CD4-positive, CD25-positive, alpha-beta regulatory T cell (primary cell): ENCODE data around the gene ALK. TPM values are rescaled to one million over a fixed set of nuclear protein-coding genes. Genes with fewer than 3 reads are reported as not detected.

ENCODE experiments used
- ATAC-seq, 2 donors: fragments of 150-1000 bp; cut with Tn5 transposase; one replicate each; pipeline ENCODE4 v1.10.0; 2021; ENCODE audit warnings: low read depth in 2 of 2, moderate number of reproducible peaks in 2 of 2, moderate library complexity in 1 of 2
- DNase-seq, 3 donors: peaks; one replicate each; pipeline versions ENCODE4 v3.0.0 to v3.0.0-alpha.2; 2012 to 2022; ENCODE audit warnings: mixed read lengths in 1 of 3
- H3K27ac ChIP-seq: one replicate; pipeline ENCODE4 v1.7.0; 2013; ENCODE audit warnings: mild to moderate bottlenecking, low read length; ENCODE audit not compliant: insufficient read depth, poor library complexity, severe bottlenecking
- H3K27me3 ChIP-seq: one replicate; pipeline ENCODE4 v1.7.0; 2013; ENCODE audit warnings: low read length; ENCODE audit not compliant: control insufficient read depth, insufficient read depth
- H3K36me3 ChIP-seq: one replicate; pipeline ENCODE4 v1.7.0; 2013; ENCODE audit warnings: mild to moderate bottlenecking, low read length, moderate library complexity; ENCODE audit not compliant: control insufficient read depth, insufficient read depth
- H3K4me1 ChIP-seq: 2 replicates; pipeline ENCODE4 v1.7.0; 2013; ENCODE audit warnings: mild to moderate bottlenecking, low read length; ENCODE audit not compliant: insufficient read depth, control insufficient read depth, poor library complexity, severe bottlenecking
- H3K4me3 ChIP-seq: one replicate; pipeline ENCODE4 v1.7.0; 2013; ENCODE audit warnings: low read depth, mild to moderate bottlenecking, low read length, moderate library complexity
- H3K9me3 ChIP-seq, 2 experiments: 1 replicate in 1 of 2; 2 replicates in 1 of 2; pipeline ENCODE4 v1.7.0; 2013; ENCODE audit warnings: low read length in 2 of 2, mild to moderate bottlenecking in 1 of 2, moderate library complexity in 1 of 2; ENCODE audit not compliant: control insufficient read depth in 2 of 2
- H3K27ac Mint-ChIP-seq, 3 donors: one replicate each; pipeline ENCODE4 v1.8.0; 2020 to 2022; ENCODE audit warnings: mild to moderate bottlenecking in 3 of 3, mixed read lengths in 3 of 3, moderate library complexity in 2 of 3
- H3K27me3 Mint-ChIP-seq: one replicate; pipeline ENCODE4 v1.8.0; 2022; ENCODE audit warnings: mild to moderate bottlenecking, mixed read lengths
- H3K36me3 Mint-ChIP-seq: one replicate; pipeline ENCODE4 v1.8.0; 2020; ENCODE audit warnings: mixed read lengths
- H3K4me1 Mint-ChIP-seq, 4 donors: one replicate each; pipeline ENCODE4 v1.8.0; 2020 to 2022; ENCODE audit warnings: mixed read lengths in 4 of 4, mild to moderate bottlenecking in 1 of 4
- H3K4me3 Mint-ChIP-seq, 4 donors: one replicate each; pipeline ENCODE4 v1.8.0; 2020 to 2022; ENCODE audit warnings: mild to moderate bottlenecking in 4 of 4, mixed read lengths in 4 of 4, moderate library complexity in 3 of 4
- H3K9me3 Mint-ChIP-seq, 7 donors: one replicate each; pipeline ENCODE4 v1.8.0; 2020 to 2022; ENCODE audit warnings: mixed read lengths in 7 of 7, mild to moderate bottlenecking in 3 of 7, moderate library complexity in 2 of 7
- polyA plus RNA-seq, 4 donors: library from polyadenylated mRNA; unstranded; fragments of 300-500 nt; fragmentation: Illumina TruSeq; gene quantifications; one replicate each; pipeline ENCODE4 v1.2.3, GENCODE V29; 2021
- total RNA-seq: library from RNA; stranded (reverse); gene quantifications from one replicate; pipeline ENCODE4 v1.2.3, GENCODE V29; 2022

The ALK gene
- total and polyA plus RNA-seq, 5 donors from 2014 or later = not detected

DNA sequence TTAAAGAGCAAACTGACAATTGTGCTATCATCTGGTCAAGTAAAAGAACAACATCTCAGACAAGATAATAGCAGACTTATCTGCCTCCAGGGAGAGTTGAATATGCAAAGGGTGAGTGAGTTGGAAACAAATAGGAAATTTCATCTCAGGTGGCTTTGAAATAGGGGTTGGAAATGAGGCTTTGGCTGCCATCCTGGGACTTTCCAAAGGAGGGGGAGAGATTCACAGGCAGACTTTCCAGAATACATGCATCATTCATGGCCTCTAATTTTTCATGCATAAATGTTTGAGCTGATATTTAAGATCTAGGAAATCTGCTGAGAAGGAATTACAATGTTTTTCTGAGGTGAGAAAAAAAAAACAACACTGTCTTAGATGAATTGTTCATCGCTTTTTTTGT is 300.5 kb downstream of the ALK start:
- peaks cover 0 to 3% (median 0%) of the 10 kb centered on the region in 7 donors for H3K9me3 Mint-ChIP-seq
- no peaks in the 10 kb centered on the region for H3K9me3 ChIP-seq
- DNase-seq = no peak
- no peak overlapping the region for H3K27ac Mint-ChIP-seq
- no peaks in the 10 kb centered on the region for H3K27me3 Mint-ChIP-seq
- H3K36me3 ChIP-seq = no peaks in the 10 kb centered on the region
- no peak overlapping the region for H3K4me3 ChIP-seq
- H3K4me1 ChIP-seq = no peaks in the 10 kb centered on the region
- H3K27ac ChIP-seq = no peak overlapping the region
- H3K4me3 Mint-ChIP-seq = no peak overlapping the region
- H3K27me3 ChIP-seq = no peaks in the 10 kb centered on the region
- ATAC-seq = no peak
- no peaks in the 10 kb centered on the region for H3K4me1 Mint-ChIP-seq
- no peaks in the 10 kb centered on the region for H3K36me3 Mint-ChIP-seq

DNA sequence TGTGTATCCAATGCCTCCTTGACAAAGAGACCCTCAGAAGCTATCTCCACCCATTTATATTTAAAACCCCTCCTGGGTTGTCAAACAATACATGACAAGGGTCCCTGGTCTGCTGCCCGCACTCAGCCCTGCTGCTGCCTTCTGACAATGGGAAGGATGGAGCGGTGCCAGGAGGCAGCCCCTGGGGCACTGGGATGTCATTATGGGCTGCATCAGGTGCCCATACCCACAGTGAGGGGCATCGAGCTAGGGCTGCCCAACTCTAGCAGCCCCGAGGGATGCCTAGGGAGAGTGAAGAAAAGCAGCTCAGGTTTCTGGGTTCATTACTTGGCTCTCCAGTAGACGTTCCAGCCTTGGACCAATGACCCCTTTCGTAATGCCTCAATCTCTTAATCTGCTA is 301.7 kb downstream of the ALK start:
- Histone ChIP-seq H3K9me3 (no peaks in the 10 kb centered on the region), H3K27me3 (no peaks in the 10 kb centered on the region), H3K27ac (no peak overlapping the region), H3K4me3 (no peak overlapping the region), H3K4me1 (no peaks in the 10 kb centered on the region), H3K36me3 (no peaks in the 10 kb centered on the region)
- no peak overlapping the region for H3K4me3 Mint-ChIP-seq
- peaks cover 4% of the 10 kb centered on the region for H3K27me3 Mint-ChIP-seq
- H3K27ac Mint-ChIP-seq = no peak overlapping the region
- DNase-seq (no peak), ATAC-seq (no peak)
- H3K36me3 Mint-ChIP-seq = no peaks in the 10 kb centered on the region
- H3K9me3 Mint-ChIP-seq = peaks cover 0 to 3% (median 0%) of the 10 kb centered on the region in 7 donors
- no peaks in the 10 kb centered on the region for H3K4me1 Mint-ChIP-seq

DNA sequence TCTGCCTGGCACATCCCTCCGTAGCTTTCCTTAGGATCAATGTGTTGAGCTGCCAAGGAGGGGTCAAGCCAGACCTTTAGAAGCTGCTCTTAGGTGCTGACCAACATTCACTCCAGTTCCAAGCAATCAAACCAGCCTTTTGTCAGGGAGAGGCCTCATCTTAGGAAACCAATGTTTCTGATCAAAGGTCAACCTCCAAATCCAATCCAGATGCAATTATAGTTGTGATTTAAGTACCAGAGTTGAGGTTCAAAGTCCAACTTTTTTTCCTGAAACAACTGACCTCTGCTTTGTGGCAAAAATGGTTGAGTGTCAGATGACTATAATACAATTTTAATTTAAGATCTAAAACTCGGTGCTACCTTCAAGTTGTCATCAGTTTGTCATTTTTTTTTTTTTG is 303.4 kb downstream of the ALK start:
- Mint-ChIP-seq H3K27me3 (peaks cover 8% of the 10 kb centered on the region), H3K9me3 (peaks cover 0 to 3% (median 0%) of the 10 kb centered on the region in 7 donors), H3K4me3 (no peak overlapping the region), H3K27ac (no peak overlapping the region), H3K36me3 (no peaks in the 10 kb centered on the region), H3K4me1 (no peaks in the 10 kb centered on the region)
- H3K27me3 ChIP-seq = no peaks in the 10 kb centered on the region
- H3K4me1 ChIP-seq = no peaks in the 10 kb centered on the region
- no peak for DNase-seq
- no peak for ATAC-seq
- no peak overlapping the region for H3K27ac ChIP-seq
- H3K9me3 ChIP-seq = no peaks in the 10 kb centered on the region
- H3K4me3 ChIP-seq = no peak overlapping the region
- no peaks in the 10 kb centered on the region for H3K36me3 ChIP-seq

DNA sequence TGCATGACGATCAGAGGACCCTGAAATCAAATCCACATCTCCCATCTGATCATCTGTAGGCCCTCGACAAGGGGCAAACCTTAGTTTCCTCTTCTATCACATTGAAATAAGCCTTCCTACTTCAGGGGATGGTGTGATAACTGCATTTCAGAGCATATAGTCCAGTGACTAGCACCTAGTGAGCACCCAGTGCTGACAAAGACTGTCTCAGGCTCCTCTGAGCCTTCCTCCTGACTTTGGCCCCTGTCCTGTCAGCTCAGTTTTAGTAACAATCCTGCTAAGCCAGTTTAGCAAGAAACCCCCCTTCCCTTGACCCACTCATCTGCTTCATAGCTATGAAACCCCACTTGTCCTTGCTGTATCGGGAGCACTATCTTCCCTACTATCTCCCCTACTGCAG is 304.0 kb downstream of the ALK start:
- H3K27me3 ChIP-seq = no peaks in the 10 kb centered on the region
- H3K4me1 ChIP-seq = no peaks in the 10 kb centered on the region
- Mint-ChIP-seq H3K36me3 (no peaks in the 10 kb centered on the region), H3K4me3 (no peak overlapping the region), H3K27ac (no peak overlapping the region), H3K27me3 (peaks cover 8% of the 10 kb centered on the region), H3K9me3 (peaks cover 0 to 2% (median 0%) of the 10 kb centered on the region in 7 donors), H3K4me1 (no peaks in the 10 kb centered on the region)
- no peaks in the 10 kb centered on the region for H3K9me3 ChIP-seq
- no peak overlapping the region for H3K27ac ChIP-seq
- no peak for DNase-seq
- H3K4me3 ChIP-seq = no peak overlapping the region
- ATAC-seq = no peak
- H3K36me3 ChIP-seq = no peaks in the 10 kb centered on the region

DNA sequence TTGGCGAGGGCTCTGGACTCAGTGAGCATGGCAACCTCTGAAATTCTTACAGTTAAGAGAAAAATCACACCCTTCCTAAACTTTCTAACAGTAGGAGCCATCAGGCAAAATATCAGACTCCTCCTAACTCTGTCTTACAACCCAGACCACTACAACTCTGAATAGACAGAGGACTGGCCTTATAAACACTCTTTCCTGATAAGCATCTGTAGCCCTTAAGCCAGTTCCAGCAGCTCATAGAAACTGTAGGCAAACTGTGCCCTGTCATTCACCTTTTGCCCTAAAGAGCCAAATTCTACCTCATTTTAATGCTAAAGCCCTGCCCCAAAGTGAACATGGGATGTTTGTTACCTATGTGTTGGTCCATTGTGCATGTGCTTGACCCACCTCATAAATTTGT is 304.8 kb downstream of the ALK start:
- no peaks in the 10 kb centered on the region for H3K27me3 ChIP-seq
- no peaks in the 10 kb centered on the region for H3K9me3 ChIP-seq
- Mint-ChIP-seq H3K4me1 (no peaks in the 10 kb centered on the region), H3K4me3 (no peak overlapping the region), H3K9me3 (peaks cover 0 to 2% (median 0%) of the 10 kb centered on the region in 7 donors), H3K27me3 (peaks cover 8% of the 10 kb centered on the region), H3K36me3 (no peaks in the 10 kb centered on the region), H3K27ac (no peak overlapping the region)
- DNase-seq (no peak), ATAC-seq (no peak)
- H3K27ac ChIP-seq = no peak overlapping the region
- no peaks in the 10 kb centered on the region for H3K36me3 ChIP-seq
- H3K4me3 ChIP-seq = no peak overlapping the region
- H3K4me1 ChIP-seq = no peaks in the 10 kb centered on the region

DNA sequence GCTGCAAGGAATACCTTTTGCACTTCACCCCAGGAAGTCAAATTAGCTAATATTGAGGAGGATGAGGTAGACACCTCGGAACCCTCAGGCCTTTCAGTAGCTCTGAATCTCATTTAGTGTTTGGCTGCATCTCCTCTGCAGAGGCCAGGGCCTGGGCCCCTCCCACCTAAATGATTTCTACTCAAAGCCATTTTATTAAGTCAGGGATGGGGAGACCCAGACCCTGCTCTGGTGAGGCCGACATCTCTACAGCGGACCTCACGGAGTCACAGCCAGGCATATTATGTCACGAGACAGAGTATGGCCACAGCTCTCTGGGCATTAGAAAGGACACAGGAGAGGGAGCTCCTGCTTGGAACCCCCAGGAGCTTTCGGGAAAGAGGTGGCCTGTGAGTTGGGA is 305.5 kb downstream of the ALK start:
- no peak overlapping the region for H3K27ac ChIP-seq
- no peak overlapping the region for H3K4me3 Mint-ChIP-seq
- no peaks in the 10 kb centered on the region for H3K36me3 ChIP-seq
- DNase-seq (no peak), ATAC-seq (no peak)
- H3K4me1 ChIP-seq = no peaks in the 10 kb centered on the region
- H3K27ac Mint-ChIP-seq = peak overlapping the region in 1 of 3 donors; percentile 50
- H3K4me1 Mint-ChIP-seq = no peaks in the 10 kb centered on the region
- no peaks in the 10 kb centered on the region for H3K36me3 Mint-ChIP-seq
- no peaks in the 10 kb centered on the region for H3K27me3 ChIP-seq
- no peak overlapping the region for H3K4me3 ChIP-seq
- H3K9me3 ChIP-seq = no peaks in the 10 kb centered on the region
- peaks cover 0 to 2% (median 0%) of the 10 kb centered on the region in 7 donors for H3K9me3 Mint-ChIP-seq
- H3K27me3 Mint-ChIP-seq = peaks cover 8% of the 10 kb centered on the region

DNA sequence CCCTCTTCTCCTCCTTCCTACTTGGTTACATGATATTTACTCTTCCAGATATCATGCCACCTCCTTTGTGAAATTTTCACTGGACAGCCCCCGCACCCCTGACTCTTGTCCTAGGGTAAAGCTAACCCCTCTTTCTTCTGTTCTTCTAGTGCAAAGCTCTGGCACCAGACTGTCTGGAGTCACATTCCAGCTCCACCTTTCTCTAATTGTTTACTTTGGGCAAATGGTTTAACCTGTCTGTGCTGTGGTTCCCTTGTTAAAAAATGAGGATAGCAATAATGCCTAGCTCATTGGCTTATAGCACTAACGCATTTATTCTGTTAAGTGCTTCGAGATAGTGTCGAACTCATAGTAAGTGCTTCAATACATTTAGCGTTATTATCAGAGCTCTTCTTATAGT is 306.2 kb downstream of the ALK start:
- H3K27ac Mint-ChIP-seq = no peak overlapping the region
- H3K4me3 Mint-ChIP-seq = no peak overlapping the region
- no peaks in the 10 kb centered on the region for H3K27me3 ChIP-seq
- no peak overlapping the region for H3K4me3 ChIP-seq
- no peaks in the 10 kb centered on the region for H3K9me3 ChIP-seq
- no peaks in the 10 kb centered on the region for H3K4me1 ChIP-seq
- H3K9me3 Mint-ChIP-seq = peaks cover 0 to 2% (median 0%) of the 10 kb centered on the region in 7 donors
- ATAC-seq = no peak
- H3K36me3 ChIP-seq = no peaks in the 10 kb centered on the region
- peaks cover 8% of the 10 kb centered on the region for H3K27me3 Mint-ChIP-seq
- no peaks in the 10 kb centered on the region for H3K36me3 Mint-ChIP-seq
- no peaks in the 10 kb centered on the region for H3K4me1 Mint-ChIP-seq
- no peak for DNase-seq
- H3K27ac ChIP-seq = no peak overlapping the region

DNA sequence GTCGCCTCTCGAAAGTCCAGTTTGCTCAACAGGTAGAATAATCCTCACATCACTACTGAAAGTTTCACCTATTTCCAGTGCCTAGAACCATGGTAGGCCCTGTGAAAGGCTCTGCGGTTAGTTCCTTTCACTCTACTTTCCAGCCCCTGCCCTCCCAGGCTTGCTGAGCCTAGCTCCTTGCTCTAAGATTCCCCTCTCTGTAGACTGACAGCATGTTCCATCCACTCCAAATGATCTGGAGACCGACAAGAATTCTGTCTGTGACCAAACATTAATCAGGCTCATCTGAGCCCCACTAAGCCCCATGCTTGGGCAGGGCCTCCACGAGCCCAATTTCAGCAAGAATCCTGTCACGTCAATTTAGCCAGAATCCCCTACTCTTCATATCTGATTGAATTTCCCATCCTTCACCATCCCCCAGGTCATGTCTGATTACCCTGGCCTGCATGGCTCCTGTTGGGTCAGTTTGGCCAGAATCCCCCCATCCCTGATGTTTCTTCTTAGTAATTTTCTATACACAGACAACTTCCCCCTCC is 307.0 kb downstream of the ALK start:
- no peak overlapping the region for H3K27ac ChIP-seq
- no peak overlapping the region for H3K4me3 ChIP-seq
- H3K9me3 ChIP-seq = no peaks in the 10 kb centered on the region
- H3K36me3 ChIP-seq = no peaks in the 10 kb centered on the region
- no peaks in the 10 kb centered on the region for H3K4me1 ChIP-seq
- ATAC-seq (no peak), DNase-seq (no peak)
- peaks cover 0 to under 1% (median 0%) of the 10 kb centered on the region in 7 donors for H3K9me3 Mint-ChIP-seq
- no peaks in the 10 kb centered on the region for H3K27me3 ChIP-seq
- no peaks in the 10 kb centered on the region for H3K4me1 Mint-ChIP-seq
- H3K27ac Mint-ChIP-seq = no peak overlapping the region
- H3K36me3 Mint-ChIP-seq = no peaks in the 10 kb centered on the region
- H3K27me3 Mint-ChIP-seq = peaks cover 8% of the 10 kb centered on the region
- H3K4me3 Mint-ChIP-seq = no peak overlapping the region
